ENCODE measurements around the gene CMIP.
"Not testable (repeated sequence)": the region's sequence is repeated elsewhere in the genome, so short reads cannot be mapped to it uniquely, and the experiment has no call there.

Gene CMIP

DNA sequence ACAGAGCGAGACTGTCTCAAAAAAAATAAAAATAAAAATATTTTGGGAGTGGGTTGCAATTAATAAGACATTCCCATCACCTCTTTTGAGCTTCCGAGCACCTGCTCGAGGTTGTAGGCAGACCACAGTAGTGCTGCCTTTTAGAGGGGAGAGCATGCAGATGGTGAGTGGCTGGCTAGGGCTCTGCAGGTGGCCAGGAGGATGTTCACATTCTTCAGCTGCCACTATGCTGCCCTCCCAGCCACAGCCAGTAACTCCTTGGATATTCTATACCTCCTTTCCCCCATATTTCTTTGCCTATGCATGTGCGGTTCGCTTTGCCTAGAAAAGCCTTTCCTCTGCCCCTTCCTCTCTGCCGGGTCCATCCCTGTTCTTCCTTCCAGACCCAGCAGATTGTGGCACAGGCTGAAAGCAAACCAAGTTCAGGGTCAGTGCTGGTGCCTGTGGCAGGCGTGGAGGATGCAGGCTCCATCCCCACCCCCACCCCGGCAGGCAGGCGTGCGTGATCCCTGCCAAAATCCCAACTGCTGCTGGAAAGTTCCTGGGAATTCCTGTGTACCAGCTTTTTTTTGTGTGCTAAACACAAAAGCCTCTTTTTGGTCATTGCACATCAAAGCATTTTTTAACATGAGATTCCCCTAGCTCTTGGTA lies 33.8 kb upstream of the CMIP start:
- TF ChIP-seq ZNF274 (IDR thresholded peaks at IDR 0.05; ENCODE audit: low read depth, low read length) = no peak
- H3K4me3 ChIP-seq (ENCODE audit: low read length) = no peak overlapping the region

DNA sequence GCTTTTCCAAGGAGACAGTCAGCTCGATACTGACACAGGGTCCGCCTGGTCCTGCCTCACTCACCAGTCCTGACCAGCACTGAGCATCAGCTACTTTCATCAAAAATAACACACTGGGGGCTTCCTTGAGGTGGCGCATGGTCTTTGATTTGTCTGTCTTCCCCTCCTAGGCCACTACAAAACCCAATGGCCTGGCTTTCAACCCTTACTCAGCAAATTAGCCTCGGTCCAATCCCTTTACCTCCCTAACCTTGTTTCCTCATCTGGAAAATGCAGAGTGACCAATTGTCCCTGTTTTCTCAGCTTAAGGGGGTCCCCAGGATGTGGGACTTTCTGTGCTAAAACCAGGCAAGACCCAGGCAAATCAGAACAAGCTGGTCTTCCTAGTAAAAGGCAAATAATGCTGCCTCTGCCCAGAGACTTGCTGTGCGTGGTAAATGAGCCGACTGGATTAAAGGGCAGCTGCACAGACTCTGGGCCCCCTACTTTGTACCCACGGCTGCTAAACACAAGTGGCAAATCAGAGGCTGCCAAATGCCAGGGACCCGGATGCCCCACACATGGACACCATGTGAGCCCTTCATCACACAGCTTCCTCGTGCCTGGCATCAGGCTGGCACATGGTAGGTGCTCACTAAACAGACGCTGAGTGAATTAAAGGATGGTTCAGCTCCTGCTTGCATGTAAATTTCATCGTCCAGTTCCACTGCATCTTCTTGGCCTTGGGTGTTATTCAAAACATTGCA lies 31.2 kb upstream of the CMIP start:
- no peak for TF ChIP-seq ZNF274 (IDR thresholded peaks at IDR 0.05; ENCODE audit: low read depth, low read length)
- H3K4me3 ChIP-seq (ENCODE audit: low read length) = no peak overlapping the region

DNA sequence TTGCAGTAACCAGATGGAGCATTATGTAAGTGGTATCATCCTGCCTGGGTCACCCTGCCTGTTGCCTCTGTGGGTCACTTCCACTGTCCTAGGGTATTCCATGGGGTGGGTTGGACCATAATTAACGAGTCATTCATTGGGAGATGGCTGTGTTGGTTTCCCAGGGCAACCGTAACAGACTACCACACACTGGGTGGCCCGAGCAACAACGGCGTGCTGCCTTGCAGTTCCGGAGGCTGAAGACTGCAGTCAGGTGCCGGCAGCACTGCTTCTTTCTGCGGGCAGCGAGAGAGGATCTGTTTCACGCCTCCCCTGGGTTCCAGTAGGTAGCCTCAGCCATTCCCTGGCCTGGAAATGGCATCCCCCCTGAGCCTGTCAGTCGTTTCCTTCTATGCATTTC lies 28.9 kb upstream of the CMIP start:
- no peak overlapping the region for H3K4me3 ChIP-seq (ENCODE audit: low read length)
- no peak for TF ChIP-seq ZNF274 (IDR thresholded peaks at IDR 0.05; ENCODE audit: low read depth, low read length)

DNA sequence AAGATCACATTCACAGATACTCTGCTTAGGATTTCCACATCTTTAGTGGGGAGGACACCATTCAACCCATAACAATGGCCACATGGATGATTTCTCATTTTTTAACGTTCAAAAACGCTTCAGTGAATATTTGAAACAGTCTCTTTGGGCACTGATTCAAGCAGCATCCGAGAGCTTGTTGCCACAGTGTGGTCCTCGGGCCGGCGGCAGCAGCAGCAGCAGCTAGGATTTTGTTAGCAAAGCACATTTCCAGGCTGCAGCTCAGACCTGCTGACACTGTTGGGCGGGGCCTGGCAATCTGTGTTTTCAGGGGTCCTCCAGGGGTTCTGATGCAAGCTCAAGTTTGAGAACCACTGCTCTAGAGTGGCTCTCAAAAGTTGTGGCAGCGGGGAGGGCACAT lies 27.9 kb upstream of the CMIP start:
- H3K4me3 ChIP-seq (ENCODE audit: low read length) = no peak overlapping the region
- TF ChIP-seq ZNF274 (IDR thresholded peaks at IDR 0.05; ENCODE audit: low read depth, low read length) = no peak

DNA sequence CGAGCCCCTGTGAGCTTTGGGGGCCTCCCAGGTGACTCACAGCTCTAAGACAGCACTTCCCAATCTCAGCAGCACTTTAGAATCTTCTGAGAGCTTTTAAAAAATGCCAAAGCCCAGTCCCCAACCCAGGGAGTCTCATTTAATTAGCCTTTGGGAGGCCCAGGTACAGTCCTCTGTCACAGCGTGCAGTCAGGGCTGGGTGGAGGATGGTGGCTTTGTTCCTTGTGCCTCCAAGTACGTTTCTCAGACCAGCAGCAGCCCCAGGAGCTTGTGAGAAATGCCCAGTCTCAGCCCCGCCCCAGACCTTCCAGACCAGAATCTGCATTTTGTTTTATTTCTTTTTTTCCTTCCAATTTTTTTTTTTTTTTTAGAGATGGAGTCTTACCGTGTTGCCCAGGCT lies 27.4 kb upstream of the CMIP start:
- no peak for TF ChIP-seq ZNF274 (IDR thresholded peaks at IDR 0.05; ENCODE audit: low read depth, low read length)

DNA sequence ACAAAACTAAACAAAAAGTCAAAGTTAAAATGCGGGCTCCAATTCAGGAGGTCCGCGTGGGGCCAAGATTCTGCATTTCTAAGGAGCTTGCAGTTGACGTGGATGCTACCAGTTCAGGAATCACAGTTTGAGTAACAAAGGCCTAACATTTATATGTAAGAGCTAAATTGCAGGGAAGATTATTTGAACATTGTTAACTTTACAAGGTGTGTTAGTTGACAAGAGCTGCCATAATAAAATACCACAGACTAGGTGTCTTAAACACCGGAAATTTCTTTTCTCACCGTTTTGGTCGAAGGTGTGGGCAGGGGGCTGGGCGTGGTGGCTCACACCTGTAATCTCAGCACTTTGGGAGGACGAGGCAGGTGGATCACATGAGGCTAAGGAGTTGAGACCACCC lies 24.8 kb upstream of the CMIP start:
- no peak for TF ChIP-seq ZNF274 (IDR thresholded peaks at IDR 0.05; ENCODE audit: low read depth, low read length)
- H3K4me3 ChIP-seq (ENCODE audit: low read length) = no peak overlapping the region

More for the DNA sequence above, 27.4 kb upstream of the CMIP start:
- H3K4me3 ChIP-seq (ENCODE audit: low read length) = no peak overlapping the region

DNA sequence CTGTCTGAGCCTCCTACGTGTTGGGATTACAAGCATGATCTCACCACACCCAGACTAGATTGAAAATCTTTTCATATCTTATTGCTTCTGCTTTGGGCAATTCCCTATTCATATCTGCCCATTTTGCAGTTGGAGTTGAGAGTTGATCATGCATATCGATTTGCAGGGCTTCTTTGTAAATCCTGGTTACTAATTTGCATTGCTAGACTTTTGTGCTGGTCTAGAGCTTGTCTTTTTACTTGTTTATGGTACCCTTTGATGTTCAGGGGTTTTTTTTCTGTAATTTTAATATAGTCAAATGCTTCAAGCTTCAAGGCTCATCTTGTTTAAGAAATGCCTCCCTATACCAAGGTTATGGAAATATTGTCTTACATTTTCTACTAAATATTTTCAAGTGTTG lies 23.5 kb upstream of the CMIP start:
- no peak for TF ChIP-seq ZNF274 (IDR thresholded peaks at IDR 0.05; ENCODE audit: low read depth, low read length)
- no peak overlapping the region for H3K4me3 ChIP-seq (ENCODE audit: low read length)

DNA sequence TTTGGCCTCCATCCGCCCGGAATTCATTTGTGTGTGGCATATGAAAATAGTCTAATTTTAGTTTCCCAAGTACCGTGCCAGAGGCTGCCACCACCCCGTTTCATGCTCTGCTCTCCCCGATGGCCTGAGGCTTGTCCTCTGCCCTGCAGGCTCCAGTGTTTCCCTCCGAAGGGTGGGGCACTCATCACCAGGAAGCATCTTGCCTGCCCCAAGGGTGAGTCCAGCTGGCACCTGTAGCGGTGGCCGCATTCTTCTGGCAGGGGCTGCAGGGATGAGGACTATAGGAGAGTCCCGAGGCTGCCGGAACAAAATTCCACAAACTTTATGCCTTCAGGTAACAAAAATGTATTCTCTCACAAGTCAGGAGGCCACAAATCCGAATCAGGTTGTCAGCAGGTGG lies 23.1 kb upstream of the CMIP start:
- no peak overlapping the region for H3K4me3 ChIP-seq (ENCODE audit: low read length)
- no peak for TF ChIP-seq ZNF274 (IDR thresholded peaks at IDR 0.05; ENCODE audit: low read depth, low read length)

DNA sequence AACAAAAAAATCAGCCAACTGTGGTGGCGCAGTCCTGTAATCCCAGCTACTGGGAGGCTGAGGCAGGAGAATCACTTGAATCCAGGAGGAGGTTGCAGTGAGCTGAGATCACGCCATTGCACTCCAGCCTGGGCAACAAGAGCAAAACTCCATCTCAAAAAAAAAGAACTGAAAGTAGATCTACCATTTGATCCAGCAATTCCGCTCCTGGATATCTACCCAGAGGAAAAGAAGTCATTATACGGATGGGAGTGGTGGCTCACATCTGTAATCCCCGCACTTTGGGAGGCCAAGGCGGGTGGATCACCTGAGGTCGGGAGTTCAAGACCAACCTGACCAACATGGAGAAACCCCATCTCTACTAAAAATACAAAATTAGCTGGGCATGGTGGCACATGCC lies 22.5 kb upstream of the CMIP start:
- not testable (repeated sequence) for H3K4me3 ChIP-seq (ENCODE audit: low read length)

DNA sequence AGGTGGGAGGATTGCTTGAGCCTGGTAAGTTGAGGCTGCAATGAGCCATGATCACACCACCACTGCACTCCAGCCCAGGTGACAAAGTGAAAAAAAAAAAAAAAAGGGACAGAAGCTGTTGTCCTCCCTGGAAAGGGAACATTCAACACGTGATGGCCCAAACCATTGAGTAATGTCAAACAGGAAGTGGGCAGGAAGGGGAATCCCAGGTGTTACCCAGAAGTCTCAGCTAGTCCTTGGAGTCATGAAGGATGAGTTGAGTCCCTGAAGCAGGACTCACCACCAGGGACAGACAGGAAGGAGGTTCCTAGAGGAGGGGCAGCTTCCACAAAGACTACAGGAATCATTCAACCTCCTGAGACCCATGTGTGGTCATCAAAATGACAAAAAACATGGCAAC lies 19.8 kb upstream of the CMIP start:
- no peak overlapping the region for H3K4me3 ChIP-seq (ENCODE audit: low read length)
- TF ChIP-seq ZNF274 (IDR thresholded peaks at IDR 0.05; ENCODE audit: low read depth, low read length) = no peak

DNA sequence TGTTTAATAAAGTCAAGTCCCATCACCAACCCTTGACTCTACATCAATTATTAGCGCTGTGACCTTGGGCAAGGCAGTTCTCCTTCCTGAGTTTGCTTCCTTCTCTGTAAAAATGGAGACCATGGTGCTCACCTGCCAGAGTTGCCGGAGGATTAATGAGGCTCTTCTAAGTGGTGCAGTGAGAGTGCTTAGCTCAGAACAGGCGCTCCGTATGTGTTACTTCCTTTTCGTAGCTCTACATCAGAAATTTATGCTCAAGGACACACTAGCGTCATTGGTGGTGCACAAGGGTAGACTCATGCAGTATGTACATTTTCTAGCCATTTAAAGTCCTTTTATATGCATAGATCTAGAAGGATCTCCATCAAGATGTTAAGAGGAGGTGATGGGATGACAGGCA lies 17.4 kb upstream of the CMIP start:
- TF ChIP-seq ZNF274 (IDR thresholded peaks at IDR 0.05; ENCODE audit: low read depth, low read length) = no peak
- no peak overlapping the region for H3K4me3 ChIP-seq (ENCODE audit: low read length)

DNA sequence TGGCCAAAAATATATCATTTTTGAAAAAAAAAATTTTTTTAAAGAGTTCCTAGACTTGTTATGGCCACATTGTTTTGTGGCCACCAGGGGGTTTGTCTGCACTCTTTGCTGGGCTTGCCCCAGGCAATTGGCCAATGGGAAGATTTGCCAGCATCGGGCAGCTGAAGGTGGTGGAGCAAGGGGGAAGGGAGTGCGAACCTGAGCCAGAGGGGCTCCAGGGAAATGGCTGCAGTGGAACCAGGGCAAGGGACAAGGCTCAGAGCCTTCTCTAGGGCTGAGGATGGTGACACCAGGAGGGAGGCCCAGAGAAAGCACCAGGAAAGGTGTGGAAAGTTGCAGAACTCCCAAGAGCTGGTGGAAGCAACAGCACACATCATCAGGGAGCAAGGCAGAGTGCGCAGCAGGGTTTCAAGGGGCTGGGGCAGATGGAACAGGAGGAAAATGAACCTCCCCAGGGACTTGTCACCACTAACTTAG lies 15.5 kb upstream of the CMIP start:
- H3K4me3 ChIP-seq (ENCODE audit: low read length) = no peak overlapping the region
- TF ChIP-seq ZNF274 (IDR thresholded peaks at IDR 0.05; ENCODE audit: low read depth, low read length) = no peak

DNA sequence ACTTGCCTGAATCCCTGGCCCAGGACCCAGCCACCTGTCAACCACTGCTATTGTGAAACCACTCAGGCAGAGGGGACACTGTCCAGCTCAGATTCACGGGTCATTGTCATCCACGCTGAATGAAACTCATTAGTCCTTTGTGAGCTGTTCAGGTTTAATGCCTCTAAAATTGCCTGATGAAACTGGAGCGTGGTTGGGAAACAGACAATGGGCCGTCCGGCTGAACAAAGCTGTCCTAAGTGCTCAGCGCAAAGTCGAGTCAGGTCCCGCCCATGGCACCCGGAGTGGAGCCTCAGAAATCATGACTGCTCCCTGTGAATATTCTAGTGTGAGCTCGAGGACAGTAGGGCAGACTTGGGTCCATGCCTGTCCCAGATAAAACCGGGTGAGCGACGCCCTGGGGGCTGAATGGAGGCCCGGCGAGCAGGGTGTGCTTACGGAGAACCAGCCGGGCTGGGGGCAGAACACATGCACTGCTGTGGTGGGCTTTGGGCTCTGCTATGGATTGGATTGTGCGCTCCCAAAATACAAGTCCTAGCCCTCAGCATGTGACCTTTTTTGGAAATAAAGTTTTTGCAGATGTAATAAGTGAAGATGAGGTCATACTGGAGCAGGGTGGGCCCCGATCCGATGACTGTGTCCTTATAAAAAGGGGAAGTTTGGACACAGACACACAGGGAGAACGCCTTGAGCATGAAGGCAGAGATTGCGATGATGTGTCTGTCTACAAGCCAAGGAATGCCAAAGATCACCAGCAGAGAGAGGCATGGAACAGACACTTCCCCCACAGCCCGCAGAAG lies 12.9 kb upstream of the CMIP start:
- no peak overlapping the region for H3K4me3 ChIP-seq (ENCODE audit: low read length)
- TF ChIP-seq ZNF274 (IDR thresholded peaks at IDR 0.05; ENCODE audit: low read depth, low read length) = no peak

DNA sequence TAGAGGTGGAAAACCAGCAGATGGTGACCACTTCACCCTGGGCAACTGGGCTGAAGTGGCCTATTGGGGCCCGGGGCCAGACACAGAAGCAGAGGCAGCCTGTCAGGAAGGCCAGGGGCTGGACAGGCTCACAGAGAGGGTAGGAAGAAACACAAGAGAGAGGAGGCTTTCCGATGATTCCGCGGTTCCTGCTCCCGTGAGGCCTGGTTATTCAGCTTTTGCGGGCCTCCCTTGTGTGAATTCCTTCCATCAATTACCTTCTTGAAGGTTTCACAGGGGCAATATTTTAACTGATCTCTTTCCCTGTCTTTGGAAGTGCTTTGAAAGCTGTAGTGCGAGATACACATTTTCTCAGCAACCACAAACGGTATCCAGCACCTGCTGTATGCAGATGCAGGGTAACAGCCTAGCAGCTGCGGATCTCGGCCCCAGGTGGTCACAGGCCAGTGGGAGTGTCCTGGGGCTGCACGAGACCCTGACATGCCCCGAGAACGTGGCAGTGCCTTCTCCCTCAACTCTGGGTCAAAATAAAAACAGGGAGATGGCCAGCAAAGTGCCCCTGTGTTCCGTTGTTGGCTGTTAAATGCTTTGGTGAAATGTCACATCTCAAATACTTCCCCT lies 11.6 kb upstream of the CMIP start:
- no peak overlapping the region for H3K4me3 ChIP-seq (ENCODE audit: low read length)
- TF ChIP-seq ZNF274 (IDR thresholded peaks at IDR 0.05; ENCODE audit: low read depth, low read length) = no peak

All from GM08714 (cell line).